Measurements from ENCODE around the gene RBMS1.
"Not testable (repeated sequence)": the region's sequence is repeated elsewhere in the genome, so short reads cannot be mapped to it uniquely, and the experiment has no call there.

Gene RBMS1

DNA sequence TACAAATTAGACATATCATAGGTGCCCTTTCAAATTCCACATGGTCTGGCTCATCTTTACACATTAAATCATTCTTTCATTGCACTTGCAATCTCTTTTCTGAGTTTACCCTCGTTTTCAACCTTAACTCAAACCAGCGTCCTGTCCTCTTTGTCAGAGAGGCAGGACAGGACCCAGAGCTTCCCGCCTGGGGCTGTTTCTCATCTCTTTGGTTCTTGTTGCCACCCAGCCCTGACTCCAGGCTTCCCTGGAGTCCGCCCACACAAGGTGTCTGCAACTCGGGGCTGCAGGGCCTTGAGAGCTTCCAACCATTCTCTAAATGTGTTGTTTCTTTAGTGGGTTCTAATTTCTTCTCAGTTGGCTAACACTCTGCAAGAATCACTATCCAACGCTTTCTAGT is 24.4 kb downstream of the RBMS1 start:
- DNase-seq, result no peak

DNA sequence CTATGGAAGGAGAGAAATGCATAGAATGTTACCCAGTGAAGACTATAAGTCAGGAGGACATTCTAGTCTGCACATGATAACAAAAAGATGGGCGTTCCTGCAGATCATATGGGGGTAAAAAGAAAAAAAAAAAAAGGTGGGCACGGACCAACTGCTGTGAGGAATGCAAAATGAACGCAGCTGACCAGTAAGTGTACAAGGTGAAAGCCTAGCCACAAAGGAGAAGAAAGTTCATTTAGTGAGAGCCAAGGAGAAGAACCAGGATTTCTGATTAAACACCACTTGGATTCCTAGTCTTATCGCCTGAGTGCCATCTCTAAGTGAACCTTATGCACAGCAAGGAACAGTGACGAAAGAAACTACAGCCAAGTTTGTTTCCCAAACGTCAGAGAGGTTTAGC is 26.5 kb downstream of the RBMS1 start:
- no peak for DNase-seq

DNA sequence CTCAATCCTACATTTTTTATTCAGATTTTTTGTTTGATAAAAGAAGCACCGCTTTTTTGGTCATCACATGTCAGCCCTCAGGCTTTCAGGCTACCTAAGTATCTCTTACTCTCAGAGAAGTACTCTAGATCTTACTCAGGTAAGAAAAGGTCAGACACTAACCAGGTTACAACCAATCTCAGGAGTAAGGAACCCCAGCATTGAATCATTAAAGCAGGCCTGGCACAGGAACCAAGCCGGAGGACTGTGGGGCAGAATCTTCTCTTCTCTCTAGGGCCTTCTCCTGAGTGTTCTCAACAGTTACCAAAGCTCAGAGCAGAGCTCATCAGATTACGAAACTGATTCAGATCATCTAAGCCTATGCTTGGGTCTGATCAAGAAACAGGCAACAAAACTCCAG is 28.2 kb downstream of the RBMS1 start:
- DNase-seq, result no peak

DNA sequence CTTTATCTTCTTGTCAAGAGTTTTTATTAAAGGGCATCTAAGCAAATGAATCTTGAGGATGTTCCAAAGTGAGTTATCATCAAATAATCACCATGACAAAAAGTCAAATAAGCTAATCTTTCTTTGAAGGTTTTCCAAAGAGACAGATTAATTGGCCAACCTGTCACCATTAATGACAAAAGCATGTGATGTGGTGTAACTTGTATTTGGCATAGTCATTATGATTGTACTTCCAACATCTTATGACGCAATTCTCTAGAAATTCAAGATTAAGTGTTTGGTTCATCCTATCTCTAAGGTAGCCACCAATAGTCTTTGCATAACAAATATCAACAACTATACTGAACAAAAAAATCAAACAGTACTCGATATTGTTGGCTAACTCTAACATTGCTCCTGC is 28.6 kb downstream of the RBMS1 start:
- DNase-seq, result no peak

DNA sequence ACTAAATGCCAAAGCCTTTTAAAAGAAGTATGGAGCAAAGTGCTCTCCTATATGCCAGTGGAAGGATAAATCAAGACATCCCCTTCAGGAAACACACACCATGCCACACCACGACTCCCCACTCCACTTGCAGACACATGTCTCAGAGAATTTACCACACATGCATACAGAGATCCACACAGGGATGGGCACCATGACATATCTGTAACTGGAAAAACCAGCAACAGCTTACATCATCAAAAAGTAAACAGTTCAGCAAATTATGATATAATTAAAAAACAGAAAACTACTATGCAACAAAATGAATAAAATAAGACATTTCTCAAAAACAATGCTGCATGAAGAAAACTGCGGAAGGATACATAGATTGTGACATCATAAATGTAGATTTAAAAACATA is 29.6 kb downstream of the RBMS1 start:
- no peak for DNase-seq

DNA sequence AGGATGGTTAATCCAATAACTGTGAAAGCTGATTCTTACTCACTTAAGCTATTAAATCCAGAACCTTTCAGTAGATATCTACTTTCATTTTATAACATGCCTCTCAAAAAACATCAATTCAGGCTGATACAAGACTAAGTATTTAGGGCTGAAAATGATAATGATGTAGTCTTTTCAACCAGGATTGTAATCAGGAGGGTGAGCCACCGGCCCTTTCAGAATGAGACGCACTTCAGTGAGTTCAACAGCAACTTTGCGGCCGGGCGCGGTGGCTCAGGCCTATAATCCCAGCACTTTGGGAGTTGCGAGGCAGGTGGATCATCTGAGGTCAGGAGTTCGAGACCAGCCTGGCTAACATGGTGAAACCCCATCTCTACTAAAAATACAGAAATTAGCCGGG is 30.4 kb downstream of the RBMS1 start:
- DNase-seq, result no peak

DNA sequence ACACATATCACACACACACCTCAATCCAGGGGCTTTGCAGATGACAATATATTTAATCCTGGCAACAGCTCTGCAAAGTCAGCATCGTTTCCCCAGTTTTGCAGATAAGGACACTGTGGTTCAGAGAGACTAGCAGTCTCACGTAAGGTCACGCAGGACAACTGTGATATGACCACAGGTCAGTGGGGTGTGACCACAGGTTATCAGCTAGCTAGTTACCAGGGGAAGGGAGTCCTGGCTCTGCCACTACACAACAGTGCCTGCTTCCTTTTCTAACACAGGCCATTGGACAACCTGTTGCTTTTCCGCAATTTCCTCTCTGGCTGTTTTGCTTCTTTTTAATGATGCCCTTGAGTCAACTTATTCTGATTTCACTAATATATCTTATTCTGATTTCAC is 33.3 kb downstream of the RBMS1 start:
- no peak for DNase-seq

DNA sequence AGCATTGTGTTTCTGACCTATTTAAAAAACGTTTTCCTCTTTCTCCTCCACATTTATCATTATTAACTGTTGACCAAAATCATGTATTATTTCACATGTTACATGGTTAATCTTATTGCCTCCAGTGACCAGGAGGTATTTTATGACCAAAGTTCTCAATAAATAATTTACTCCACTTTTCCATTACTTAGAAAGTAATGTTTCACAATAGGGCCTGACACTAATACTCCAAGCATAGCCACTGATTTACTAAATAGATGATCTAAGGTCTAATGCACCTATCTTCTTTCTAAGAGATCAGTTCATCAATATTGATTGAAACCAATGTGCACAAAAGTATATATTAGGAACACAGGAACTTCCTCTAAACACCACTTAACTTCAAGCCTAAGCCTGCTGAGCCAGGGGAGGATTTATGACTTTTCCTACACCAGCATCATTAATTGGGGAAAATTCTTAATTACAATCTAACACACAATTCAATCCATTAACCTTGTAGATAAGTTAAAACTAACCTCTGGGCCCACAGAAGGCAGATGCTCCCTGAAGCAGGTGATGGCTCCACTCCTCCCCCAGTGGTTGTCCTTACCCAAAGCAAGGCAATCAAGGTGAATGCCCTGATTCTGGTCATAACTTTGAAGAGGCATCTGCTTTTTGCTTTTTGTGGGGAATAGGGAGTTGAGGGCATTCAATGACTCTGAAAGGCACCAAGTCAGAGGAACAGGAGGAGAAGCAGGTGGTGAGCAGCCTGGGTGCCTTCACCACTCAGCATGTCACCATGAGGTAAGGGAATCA is 33.9 kb downstream of the RBMS1 start:
- DNase-seq, result no peak

DNA sequence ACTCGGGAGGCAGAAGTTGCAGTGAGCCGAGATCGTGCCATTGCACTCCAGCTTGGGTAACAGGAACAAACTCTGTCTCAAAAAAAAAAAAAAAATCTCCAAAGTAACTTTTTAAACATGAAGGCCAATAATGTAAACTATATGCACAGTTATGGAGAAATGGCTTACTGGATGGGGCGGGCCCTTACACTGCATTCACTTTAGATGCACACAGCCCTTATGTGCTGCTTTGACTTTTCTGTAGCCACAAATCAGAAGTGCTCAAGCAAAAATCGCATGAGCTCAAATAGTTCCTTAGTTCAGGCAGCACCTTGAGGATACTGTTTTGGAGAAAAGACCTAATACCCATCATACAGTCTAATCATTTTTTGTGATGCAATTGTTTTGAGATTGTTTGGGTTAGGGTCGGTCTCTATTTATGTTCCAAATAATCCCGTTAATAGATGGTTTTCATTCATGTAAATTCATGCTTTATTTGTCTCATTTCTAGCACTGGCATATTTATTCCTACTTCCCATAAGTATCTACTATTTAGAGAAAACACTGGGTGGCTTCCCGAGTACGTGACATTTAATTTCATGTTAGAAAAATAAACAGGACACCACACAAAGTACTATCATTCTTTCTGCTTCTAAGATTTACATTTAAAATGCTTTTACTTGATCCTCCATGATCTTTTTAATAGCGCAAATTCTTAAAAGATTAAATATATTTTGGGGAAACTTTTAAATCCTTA is 34.7 kb downstream of the RBMS1 start:
- DNase-seq, result no peak

DNA sequence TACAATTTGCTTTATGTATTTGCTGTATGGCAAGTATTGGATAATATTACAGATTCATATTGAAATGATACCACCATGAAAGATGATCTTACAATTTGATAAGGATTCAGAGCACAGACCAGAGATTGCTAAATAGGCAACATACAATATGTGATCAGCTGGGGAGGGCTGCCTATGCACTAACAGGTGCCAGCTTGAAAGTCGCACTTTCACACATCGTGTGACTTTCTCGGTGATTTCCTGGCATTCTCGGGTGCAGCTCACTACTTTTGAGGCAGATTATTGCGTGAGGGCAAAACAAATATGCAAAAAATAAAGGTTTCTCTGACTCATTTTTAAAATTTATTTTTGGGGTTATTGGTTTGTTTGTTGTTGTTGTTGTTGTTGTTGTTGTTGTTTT is 36.0 kb downstream of the RBMS1 start:
- no peak for DNase-seq

DNA sequence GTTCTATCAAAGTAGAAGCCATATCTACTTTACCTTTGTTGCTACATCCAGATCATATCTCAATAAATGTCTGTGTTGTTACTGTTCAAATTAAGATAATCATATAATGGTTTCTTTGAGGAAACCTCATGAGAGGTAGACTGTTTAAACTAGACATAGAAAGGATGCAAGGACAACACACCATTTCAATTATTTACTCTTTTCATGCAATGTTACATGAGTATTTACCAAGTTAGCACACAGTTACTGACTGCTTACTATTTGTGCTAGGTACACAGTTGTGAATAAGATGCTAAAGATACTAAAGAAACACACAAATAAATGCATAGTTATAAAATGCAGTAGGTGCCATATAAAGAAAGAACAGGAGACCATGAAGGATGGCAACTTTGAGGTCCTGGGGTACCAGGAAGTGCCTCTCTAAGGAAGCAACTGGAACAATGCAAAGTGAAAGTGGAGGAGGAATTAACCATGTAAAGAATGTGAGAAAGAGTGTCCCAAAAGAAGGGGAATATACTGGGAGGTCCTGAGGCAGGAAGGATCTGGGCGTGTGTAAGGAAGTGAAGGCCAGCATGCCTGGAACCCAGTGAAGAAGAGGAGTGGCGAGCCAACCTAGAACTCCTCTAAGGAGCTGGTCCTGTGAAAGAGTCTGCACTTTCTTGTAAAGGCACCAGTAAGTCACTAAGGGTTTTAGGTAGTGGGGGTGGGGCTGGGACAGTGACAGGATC is 39.4 kb downstream of the RBMS1 start:
- DNase-seq, result no peak

DNA sequence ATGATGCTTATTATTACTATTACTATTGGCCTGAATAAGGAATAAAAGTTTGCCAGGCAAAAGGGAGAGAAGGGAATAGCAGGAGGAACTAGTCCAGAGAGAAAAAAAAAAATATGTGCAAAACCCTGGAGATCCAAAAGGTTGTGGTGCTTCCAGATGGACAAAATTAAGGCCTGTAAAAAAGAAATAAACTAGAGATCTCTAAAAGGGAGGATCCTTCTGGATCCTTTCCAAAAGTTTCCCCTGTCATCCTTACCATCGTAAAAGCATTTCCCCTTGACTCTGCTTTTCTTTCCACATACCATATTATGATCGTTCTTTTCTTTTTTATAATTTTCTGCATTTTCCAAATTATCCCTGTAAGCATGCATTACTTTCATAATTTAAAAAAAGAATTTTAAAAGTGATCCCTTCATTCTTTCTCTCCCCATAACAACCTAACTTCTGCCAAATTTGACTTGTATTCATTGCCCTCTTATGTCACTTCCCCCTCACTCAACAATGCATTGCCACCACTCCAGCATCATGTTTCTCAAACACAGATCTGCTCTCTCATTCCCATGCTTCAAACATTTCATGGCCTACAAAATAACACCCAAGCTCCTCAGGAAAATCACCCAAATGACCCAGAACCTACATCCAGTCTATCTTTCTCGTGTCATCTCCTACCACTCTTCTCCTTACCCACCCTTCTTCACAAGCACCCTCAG is 40.3 kb downstream of the RBMS1 start:
- DNase-seq, result no peak

DNA sequence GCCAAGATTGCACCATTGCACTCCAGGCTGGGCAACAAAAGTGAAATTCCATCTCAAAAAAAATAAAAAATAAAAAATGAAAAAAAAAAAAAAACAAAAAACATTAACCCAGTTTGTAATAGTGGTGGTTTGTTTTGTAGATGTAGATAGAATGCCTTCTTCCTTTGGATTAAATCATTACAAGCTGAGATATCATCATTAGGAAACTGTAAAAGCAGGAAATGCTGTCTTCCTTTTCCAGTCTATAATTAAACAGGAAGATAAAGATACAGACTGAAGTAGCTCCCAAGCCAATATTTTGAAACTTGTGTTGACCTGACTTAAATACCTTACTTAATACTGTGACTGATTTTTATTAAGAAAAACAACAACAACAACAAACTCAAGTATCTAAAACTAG is 43.1 kb downstream of the RBMS1 start:
- no peak for DNase-seq

DNA sequence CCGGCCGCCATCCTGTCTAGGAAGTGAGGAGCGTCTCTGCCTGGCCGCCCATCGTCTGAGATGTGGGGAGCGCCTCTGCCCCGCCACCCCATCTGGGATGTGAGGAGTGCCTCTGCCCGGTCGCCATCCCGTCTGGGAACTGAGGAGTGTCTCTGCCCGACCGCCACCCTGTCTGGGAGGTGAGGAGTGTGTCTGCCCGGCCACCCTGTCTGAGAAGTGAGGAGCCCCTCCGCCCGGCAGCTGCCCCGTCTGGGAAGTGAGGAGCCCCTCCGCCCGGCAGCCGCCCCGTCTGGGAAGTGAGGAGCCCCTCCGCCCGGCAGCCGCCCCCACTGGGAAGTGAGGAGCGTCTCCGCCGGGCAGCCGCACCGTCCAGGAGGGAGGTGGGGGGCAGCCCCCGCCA is 44.8 kb downstream of the RBMS1 start:
- DNase-seq, result not testable (repeated sequence)

DNA sequence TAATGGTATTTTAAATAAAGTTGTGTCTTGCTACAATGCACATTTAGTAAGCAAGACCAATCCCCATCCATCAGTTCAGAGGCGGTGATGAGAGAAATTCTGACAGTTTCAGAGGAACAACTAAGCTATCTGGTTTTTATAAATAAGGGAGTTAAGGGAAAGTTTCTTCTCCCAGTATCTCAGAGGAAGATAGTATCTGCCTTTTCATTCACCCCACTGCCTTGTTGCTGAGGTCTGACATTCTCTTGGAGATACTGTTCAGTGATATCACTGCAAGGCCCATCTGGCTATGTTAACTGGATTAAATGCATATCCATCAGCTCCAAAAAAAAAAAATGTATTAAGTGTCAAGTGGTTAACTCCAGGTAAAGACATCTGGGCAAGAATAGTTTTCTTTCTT is 47.9 kb downstream of the RBMS1 start:
- DNase-seq, result no peak

DNA sequence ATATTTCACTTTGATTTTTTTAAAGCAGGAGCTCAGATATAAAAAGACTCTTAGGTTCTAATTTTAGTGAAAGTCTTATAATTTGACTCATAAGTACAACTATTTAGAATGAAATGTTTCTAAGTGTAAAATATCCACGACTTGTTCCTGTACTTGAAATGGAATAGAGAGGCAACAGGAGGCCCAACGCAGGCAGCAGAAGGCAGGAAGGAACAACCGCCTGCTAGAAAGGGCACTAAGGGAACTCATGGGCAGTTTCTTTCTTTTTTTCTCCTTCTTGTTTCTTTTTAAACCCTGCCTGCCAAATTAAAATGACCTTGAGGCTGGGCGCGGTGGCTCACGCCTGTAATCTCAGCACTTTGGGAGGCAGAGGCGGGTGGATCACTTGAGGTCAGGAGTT is 51.0 kb downstream of the RBMS1 start:
- DNase-seq, result no peak

DNA sequence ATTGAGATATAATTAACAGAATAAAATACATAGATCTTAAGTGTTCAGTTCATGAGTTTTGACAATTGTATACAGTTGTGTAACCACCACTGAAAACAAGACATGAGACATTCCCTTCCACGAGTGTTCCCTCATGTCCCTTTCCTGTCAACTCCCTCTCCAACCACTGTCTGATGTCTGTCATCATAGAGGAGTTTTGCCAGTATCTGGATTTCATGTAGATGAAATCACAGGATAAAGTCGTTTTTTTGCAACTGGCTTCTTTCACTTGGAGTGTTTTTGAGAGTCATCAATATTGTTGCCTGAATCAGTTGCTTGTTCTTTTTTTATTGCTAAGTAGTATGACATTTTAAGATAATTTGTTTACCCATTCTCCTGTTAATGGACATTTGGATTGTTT is 52.7 kb downstream of the RBMS1 start:
- no peak for DNase-seq

DNA sequence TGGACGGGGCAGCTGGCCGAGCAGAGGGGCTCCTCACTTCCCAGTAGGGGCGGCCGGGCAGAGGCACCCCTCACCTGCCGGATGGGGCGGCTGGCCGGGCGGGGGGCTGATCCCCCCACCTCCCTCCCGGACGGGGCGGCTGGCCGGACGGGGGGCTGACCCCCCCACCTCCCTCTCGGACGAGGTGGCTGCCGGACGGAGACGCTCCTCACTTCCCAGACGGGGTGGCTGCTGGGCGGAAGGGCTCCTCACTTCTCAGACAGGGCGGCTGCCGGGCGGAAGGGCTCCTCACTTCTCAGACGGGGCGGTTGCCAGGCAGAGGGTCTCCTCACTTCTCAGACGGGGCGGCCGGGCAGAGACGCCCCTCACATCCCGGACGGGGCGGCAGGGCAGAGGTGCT is 54.6 kb downstream of the RBMS1 start:
- not testable (repeated sequence) for DNase-seq

DNA sequence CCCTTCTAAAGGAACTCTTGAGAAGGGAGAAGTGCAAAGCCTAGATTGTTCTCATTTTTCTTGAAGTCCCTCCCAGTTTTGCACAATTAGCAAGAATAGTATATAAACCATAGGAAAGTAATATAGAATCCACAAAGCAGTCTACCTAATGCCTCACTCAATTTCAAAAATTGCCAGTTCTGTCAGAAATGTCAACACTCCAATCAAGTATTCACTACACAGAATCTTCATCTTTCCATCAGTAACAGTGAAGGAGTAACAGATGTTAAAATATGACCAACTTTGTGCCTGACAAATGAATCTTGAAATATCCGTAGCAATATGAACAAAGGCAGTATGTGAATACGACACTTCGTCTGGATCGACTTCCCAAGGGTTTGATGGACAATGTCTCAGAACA is 56.3 kb downstream of the RBMS1 start:
- no peak for DNase-seq

DNA sequence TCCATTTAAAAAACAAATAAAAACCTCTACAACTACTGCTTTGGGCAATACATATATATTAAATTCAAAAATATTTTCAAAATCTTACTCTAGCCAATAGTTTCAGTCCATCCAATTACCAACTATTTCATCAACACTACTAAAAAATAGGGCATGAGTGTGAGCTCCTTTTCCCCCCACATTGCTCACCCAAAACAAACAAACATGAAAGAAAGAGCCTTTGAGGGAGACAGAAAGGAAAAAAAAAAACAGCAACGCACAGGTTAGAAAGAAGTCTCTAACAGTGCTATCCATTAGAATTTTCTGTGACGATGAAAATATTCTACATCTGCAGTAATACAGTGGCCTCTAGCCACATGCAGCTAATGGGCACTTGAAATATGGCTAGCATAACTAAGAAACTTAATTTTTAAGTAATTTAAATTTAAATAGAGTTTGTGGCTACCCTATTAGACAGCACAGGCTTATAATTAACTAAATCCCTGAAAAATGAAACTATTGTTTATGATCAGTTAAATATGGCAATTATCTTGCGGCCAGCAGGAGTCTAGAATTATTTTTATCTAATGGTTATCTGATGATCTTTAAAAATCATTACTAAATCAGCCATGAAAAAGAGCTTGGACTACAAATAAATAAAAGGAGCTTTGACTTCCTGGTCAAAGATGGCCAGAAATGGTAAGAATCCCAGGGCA is 59.2 kb downstream of the RBMS1 start:
- no peak for DNase-seq

DNA sequence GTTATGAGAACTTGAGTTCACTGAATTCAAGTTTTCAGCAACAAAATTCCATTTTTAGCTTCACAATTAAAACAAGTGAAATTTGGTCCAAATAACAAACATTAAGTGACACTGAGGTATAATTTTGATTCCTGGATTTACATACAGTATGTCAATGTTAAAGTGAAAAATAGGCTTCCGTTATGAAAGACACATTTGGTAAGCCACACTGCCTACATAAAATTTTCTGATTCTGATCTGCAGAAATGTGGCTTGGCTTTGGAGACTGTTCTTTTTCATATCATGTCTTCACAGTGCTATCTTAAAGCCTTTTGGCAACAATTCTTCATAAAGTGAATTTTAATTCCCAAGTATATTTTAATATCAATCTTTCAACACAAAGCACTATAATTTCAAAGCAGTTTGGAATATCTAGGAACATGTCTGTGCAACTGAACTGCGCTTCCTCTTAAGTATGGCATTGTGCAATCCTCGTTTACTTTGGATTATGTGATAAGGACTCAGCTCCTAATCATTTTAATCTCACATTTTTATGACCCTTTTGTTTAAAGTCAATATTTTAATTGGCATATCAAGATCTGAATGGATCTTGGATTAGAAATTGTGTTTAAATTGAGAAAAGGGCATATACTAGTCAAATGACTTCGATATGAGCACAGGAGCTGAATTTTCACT is 60.0 kb downstream of the RBMS1 start:
- no peak for DNase-seq

DNA sequence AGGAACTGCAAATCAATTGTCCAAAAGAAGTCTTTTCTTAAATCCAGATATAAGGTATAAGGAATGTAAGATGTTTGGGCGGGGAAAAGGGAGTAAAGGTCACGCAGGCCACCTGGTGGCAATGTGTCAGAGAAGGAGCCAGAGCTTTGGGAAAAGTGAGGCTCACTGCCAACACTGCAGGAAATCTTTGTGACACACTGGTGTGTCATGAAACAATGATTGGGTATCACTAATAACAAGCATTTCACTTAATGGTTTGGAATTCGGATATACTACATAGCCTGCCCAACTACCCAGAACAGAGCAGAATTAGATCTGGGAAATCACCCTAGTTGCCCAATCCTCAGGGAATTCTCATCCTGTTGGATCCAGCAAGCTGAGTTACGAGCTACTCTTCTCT is 61.0 kb downstream of the RBMS1 start:
- no peak for DNase-seq
